Measurements from ENCODE around the gene C2orf72.
"Not testable (repeated sequence)": the region's sequence is repeated elsewhere in the genome, so short reads cannot be mapped to it uniquely, and the experiment has no call there.

C2orf72 gene

GRCh38 chr2:231037202-231037730, at the start of gene C2orf72:
Gene C2orf72, plus strand, starts transcription at chr2:231037523. Its CDS starts 43 bp downstream, at chr2:231037566.
- no peak for DNase-seq

- DNase-seq = no peak
Measured at GRCh38 chr2:230989731-230990130, 47.6 kb upstream of the C2orf72 start.

GRCh38 chr2:230990131-230990898, 47.0 kb upstream of the C2orf72 start:
- no peak for DNase-seq

- DNase-seq = no peak
Measured at GRCh38 chr2:230990899-230991150, 46.5 kb upstream of the C2orf72 start.

DNA sequence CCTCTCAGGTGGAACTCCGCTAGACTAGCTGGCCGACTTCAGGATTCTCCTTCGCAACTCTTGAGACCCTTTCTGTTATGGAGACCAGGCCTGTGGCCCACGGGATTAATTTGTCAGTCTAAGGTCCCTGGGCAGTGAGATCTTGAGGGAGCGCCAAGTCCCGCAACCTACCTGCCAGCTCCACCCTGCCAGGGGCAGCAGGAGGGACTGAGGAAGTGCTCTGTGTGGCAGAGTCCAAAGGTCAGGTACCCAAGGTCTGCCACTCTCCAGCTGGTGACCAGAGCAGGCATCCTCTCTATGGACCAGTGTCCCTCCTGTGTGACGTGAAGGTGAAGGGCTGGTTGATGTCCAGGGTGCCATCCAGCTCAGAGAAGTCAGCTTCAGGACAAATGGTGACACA, 45.7 kb upstream of the C2orf72 start:
- no peak for DNase-seq

DNA sequence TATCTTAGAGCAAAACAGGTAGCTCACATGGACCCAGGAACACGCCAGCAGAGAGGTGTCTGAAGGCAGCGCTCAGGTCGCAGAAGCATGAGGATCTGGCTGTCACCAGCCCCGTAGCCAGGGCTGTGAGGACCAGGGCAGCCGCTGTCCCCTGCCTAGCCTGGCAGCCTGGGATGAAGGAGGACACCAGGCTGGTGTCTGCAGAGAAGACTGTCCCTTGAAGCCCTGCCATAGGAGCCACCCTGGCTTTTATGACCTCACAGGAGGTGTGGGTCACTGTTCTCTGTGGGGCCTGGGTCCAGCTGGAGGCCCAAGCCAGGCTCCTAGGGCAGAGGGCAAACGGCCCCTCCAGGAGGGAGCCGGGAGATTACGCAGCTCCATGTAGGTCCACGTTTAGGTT, 41.5 kb upstream of the C2orf72 start, which contains the start of gene SPATA3:
TSS of gene SPATA3 (plus strand) at position 301 of the 400 bp plus-strand sequence. CDS start 113 bp downstream, outside the sequence.
- DNase-seq = no peak

DNA sequence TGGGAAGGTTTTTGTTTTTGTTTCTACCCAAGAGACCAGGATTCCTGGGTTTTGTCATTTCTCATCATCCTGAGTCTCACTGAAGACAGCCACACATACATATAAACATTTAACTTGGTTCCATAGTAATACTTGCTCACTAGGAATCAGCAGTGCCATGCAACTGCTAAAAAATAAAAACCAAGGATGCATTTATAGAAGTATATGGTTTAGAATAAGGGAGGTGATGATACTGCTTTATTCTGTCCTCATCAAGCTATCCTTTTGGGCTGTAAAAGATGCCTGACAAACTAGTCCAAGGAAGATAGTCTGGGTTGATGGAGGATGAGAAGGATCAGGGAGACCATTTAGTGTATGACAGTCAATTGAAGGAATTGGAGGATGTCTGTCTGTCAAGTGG, 40.7 kb upstream of the C2orf72 start:
- DNase-seq = no peak

GRCh38 chr2:230998882-230999281, 38.4 kb upstream of the C2orf72 start:
- no peak for DNase-seq

- no peak for DNase-seq
Measured at GRCh38 chr2:230999477-230999876, 37.8 kb upstream of the C2orf72 start.

DNA sequence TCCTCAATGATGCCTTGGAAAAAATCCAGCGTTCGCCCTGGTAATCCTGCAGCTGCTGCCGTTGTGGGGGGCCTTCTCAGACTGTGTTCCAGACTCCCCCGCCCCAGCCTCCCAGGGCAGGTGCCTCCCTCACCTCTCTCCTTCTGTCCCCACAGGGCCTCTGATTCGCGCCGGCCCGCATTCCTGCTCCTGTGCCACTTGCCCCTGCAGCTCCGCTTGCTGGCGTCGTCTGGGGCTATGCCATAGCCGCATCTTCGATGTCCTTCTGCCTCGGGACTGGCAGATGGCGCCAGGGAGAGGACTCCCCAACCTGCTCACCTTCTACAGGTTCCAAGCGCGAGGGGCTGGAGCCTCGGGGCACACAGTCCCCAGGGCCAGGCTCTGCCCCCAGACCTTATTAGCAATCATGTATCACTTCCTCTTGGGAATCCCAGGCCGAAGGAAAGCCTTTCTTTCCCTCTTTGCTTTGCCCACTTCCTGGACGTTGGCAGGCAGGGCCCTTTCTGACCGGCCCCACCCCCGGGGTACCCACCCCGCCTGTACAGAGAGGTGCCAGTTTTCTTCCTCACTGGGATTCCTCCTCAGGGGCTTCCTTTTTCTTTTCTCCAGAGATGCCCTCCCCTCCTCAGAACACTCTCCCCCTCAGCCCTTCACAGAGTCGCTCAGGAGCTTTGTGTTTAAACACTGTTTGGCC, 37.0 kb upstream of the C2orf72 start:
- no peak for DNase-seq

DNA sequence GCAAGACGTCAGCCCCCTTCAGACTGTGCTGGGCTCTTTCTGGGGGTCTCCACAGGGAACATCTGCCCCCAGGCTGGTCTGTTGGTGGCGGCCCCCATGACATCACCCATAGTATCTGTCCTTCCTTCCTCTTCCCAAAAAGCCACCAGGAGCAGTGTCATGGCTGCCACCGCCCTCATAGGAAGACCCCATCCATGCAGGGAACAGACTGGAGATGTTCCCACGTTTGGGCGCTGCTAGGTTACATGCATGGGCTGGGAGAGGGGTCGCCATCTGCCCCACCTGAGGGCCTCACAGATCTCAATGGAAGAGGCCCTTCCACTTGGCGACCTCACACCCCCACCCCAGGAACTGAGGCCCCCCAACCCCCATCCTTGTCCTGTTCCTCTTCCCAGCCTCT, 36.3 kb upstream of the C2orf72 start:
- no peak for DNase-seq

GRCh38 chr2:231001921-231002320, 35.4 kb upstream of the C2orf72 start:
- no peak for DNase-seq

GRCh38 chr2:231002641-231003040, 34.7 kb upstream of the C2orf72 start:
- DNase-seq = no peak

GRCh38 chr2:231003186-231003585, 34.1 kb upstream of the C2orf72 start:
- no peak for DNase-seq

DNA sequence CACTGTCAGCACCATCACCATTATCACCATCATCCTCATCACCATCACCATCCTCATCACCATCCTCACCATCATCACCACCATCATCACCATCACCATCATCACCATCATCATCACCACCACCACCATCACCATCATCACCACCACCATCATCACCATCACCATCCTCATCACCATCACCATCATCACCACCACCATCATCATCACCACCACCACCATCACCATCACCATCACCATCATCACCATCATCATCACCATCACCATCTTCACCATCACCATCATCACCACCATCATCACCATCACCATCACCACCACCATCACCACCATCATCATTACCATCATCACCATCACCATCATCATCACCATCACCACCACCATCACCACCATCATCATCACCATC, 32.4 kb upstream of the C2orf72 start:
- DNase-seq = not testable (repeated sequence)

DNA sequence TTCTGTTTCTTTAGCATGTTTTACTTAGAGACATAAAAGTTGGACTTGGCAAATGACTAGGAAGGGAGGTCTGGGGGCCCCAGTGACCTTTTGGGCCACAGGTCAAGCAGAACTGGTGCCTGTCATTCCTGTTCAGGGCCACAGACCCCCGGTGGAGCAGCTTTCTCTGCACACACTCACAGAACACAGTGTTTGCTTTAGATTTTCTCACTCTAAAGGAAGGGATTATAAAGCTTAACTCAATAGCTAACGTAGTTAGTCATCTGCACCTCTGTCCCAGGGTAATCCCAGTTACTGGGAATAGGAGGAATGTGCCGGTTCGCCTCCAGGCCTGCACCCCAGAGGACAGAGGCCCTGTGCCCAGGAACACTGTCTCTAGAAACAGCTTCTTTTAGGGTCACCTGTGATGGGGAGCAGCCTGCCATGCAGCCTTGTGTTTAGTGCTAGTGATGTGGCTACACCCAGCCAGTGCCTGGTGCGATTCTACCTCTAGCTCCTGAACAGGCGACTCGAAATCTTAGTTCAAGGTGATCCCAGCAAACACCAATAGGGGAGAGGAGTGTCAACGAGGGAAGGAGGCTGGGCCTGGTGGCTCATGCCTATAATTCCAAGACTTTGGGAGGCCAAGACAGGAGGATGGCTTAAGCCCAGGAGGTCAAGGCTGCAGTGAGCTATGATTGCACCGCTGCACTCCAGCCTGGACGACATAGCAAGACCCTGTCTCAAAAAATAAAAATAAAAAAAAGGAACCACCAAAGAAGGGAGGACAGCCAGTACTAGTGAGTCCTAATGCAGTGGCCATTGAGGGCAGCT, 29.8 kb upstream of the C2orf72 start:
- DNase-seq = no peak

DNA sequence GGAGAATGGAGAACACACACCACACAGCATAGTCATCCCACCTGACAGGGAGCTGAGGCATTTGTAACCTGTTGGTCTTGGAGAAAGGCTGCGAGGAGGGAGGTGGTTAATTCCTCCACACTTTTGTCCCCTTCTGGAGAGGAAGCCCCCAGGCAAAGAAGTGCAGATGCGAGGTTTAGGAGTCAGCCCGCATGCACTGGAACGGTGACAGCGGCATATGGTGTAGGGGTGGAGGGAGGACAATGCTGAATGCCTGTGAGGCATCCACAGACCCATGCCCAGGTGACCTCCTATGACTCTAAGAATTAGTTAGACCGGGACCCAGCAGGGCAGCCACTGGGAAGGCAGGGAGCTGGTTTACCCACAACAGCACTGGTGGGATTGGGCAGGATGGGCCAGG, 29.2 kb upstream of the C2orf72 start:
- DNase-seq = no peak

DNA sequence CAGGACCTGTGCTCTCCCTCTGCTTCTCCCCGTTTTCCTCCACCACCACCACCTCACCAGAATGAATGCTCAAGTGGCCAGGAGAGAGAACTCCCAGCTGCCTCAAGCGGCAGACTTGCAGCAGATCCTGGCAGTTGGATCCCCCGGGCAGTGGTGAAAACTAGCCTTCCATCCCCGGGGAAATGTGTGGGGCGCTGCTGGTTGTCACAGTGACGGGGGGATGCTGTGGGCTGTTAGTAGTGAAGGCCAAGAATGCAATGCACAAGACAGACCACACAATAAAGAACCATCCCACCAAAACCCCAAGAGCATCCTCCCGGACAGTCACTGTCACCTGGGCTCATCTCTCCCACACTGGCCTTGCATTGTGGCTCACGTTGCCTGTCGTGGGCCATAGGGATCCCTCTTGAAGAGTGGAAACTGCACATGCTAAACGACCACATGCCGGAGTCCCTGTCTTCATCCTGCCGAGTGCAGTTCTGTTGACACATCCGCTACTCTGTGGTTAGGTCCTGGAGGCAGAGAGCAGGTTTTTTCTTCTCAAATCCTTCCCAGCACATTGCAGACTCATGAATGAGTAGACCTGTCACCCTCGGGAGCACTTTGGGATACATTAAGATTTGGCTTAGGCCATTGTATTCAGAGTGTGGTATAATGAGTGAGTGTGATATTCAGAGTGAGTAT, 27.9 kb upstream of the C2orf72 start:
- no peak for DNase-seq

DNA sequence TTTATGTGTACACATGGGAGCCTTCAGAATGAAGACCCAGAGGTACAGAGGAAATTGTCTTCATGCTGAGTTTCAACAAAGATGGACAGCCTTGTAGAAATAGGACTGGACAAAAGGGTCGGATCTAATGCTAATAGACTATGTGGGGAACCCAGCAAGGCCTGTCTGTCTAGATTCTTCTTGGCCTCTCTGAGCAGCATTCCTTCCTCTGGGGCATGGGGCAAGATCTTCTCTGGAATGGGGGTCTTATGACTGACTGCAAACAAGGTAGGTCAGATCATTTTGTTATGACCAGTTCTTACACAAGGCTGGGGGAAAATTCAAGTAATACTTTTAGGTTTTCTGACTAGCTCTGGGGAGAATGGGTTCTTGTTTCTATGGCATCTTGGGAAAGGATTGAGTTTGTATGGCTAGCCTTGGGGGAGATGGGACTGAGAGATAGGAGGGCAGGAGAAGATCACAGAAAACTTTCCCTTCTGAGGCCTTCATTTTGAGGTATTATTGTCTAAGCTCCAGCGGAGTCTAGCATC, 27.1 kb upstream of the C2orf72 start:
- no peak for DNase-seq

GRCh38 chr2:231011526-231011925, 25.8 kb upstream of the C2orf72 start:
- no peak for DNase-seq

DNA sequence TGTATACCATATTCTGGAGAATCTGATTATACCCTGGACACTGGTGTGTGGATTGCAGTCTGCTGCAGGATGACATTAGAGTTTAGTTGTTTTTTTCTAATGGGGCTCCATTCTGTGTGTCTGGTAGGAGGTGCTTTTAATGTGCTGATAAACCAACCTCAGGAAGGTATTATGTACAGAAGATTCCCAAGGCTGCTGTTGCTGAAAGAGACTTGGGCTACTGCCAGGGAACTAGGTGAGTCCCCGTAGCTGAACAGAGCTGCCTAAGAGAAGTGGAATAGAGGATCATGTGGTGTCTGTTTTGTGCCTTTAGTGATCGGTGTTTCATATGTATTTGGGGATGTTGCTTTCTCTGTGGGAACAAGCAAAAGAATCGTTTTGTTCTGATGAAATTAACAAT, 24.9 kb upstream of the C2orf72 start:
- no peak for DNase-seq

- no peak for DNase-seq
Measured at GRCh38 chr2:231013820-231014219, 23.5 kb upstream of the C2orf72 start.

DNA sequence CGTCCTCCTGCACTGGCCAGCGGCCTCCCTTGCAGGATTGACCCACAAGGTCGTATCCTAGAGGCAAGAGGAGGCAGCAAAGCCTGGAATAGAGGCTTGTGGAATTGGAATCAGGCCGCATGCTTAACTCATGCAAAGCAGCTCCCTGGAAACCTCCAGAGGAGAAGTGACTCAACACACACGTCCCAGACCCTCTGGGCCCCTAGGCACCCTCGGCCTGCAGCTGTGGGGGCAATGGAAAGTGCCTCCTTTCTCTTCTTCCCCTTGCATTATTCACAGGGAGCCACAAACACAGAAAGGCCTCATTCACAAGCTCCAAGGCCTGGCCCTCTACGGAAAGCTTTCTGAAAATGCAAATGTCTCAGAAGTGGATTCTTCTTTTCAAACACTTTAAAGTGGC, 21.8 kb upstream of the C2orf72 start:
- DNase-seq = no peak

Measured in right forelimb (tissue), 1 donor.